ENCODE results near the gene ARHGEF7.
A peak's percentile ranks its signal among the peaks of the same experiment; 100 is the strongest.

The ARHGEF7 gene

GRCh38 chr13:111225810-111226546 lies 110.9 kb downstream of the ARHGEF7 start:
- DNase-seq (ENCODE audit: low read depth) = no peak

GRCh38 chr13:111227405-111227804 lies 112.3 kb downstream of the ARHGEF7 start:
- DNase-seq (ENCODE audit: low read depth) = no peak

GRCh38 chr13:111228262-111229144 lies 113.4 kb downstream of the ARHGEF7 start:
- peak; percentile 70 for DNase-seq (ENCODE audit: low read depth)

GRCh38 chr13:111230385-111230930 lies 115.3 kb downstream of the ARHGEF7 start:
- DNase-seq (ENCODE audit: low read depth) = no peak

GRCh38 chr13:111232191-111232590 lies 117.1 kb downstream of the ARHGEF7 start:
- DNase-seq (ENCODE audit: low read depth) = no peak

GRCh38 chr13:111233080-111233479 lies 118.0 kb downstream of the ARHGEF7 start:
- no peak for DNase-seq (ENCODE audit: low read depth)

- peak; percentile 18 for DNase-seq (ENCODE audit: low read depth)
These were observed 124.9 kb downstream of the ARHGEF7 start for GRCh38 chr13:111239764-111240670.

GRCh38 chr13:111241006-111241755 lies 126.1 kb downstream of the ARHGEF7 start:
- no peak for DNase-seq (ENCODE audit: low read depth)

GRCh38 chr13:111241862-111242261 lies 126.8 kb downstream of the ARHGEF7 start:
- no peak for DNase-seq (ENCODE audit: low read depth)

- DNase-seq (ENCODE audit: low read depth) = no peak
These were observed 127.5 kb downstream of the ARHGEF7 start for GRCh38 chr13:111242585-111242984.

- DNase-seq (ENCODE audit: low read depth) = no peak
These were observed 128.9 kb downstream of the ARHGEF7 start for GRCh38 chr13:111243981-111244380.

GRCh38 chr13:111245576-111246384 lies 130.7 kb downstream of the ARHGEF7 start:
- DNase-seq (ENCODE audit: low read depth) = peak; percentile 38

GRCh38 chr13:111247552-111247951 lies 132.4 kb downstream of the ARHGEF7 start:
- peak; percentile 13 for DNase-seq (ENCODE audit: low read depth)

- DNase-seq (ENCODE audit: low read depth) = no peak
These were observed 133.7 kb downstream of the ARHGEF7 start for GRCh38 chr13:111248822-111249221.

GRCh38 chr13:111249637-111250360 lies 134.7 kb downstream of the ARHGEF7 start:
- peak; percentile 27 for DNase-seq (ENCODE audit: low read depth)

- DNase-seq (ENCODE audit: low read depth) = no peak
These were observed 136.7 kb downstream of the ARHGEF7 start for GRCh38 chr13:111251646-111252445.

GRCh38 chr13:111252446-111253364 lies 137.6 kb downstream of the ARHGEF7 start:
- no peak for DNase-seq (ENCODE audit: low read depth)
